ENCODE results near the gene TFF2.

The TFF2 gene, protein sequence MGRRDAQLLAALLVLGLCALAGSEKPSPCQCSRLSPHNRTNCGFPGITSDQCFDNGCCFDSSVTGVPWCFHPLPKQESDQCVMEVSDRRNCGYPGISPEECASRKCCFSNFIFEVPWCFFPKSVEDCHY

DNA sequence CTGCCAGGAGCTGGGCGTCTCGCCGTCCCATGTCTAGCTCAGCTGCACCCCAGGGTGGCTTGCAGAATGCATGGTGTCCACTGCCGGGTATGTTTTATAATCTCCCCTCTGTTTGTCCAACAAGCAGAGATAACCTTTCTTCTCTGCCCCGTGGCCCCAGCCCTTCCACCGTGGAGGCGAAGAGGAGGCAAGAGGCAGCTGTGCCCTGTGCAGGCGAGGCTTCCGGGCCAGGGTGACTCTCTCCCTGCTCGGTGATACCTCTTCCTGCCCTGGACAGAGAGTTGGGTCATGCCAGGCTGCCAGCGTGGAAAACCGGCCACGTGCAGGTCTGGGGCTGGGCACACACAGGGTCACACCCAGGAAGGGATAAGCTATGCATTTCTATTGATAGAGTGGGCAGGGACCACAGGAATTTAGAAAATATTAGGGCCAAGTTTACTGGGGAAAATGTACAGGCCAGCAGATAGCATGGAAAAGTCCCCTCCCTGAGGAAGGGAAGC lies at the start of gene TFF2:
TSS of gene TFF2 (minus strand) at position 68 of the 500 bp plus-strand sequence. CDS start at position 31, 37 bp downstream.
- DNase-seq = no peak

DNA sequence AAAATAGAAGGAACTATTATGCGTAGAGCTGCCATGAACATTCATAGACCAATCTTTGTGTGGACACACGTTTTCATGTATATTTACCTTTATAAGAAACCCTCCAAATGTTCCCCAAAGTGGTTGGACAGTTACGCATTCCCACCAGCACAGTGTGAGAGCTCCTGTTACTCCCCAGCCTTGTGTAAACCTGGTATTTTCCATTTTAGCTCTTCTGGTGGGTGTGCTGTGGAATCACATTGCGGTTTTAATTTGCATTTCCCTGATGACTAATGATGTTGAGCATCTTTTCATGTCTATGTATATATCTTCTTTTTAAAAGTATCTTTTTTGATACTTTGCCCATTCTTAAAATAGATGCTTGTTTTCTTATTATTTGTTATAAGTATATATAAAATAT lies 49.7 kb upstream of the TFF2 start:
- DNase-seq = no peak

DNA sequence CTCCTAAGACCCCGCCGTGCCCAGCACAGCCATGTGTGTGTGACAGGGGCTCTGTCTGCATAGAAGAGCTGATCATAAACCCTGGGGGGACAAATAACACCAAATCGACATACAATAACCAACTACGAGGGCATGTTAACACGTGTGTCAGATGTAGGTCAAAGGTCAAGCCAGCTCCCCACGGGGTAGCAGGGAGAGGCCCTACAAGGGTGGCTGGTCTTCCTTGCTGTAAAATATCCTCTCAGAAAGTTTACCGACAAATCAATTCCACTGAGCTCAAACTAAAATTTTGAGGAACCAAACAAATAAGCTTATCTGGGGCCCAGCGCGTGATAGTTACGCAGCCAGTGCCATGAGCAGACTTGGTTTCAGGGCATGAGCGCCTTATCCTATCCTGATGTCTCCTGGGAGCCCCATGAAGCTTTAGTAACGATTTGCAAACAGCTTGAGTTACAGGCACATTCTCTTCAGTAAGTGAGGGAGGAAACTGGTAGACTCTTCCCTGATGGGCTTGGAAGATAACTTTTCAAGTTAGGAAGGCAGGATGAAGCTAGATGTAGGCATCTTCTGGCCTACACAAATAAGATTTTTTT lies 47.7 kb upstream of the TFF2 start:
- DNase-seq = no peak

DNA sequence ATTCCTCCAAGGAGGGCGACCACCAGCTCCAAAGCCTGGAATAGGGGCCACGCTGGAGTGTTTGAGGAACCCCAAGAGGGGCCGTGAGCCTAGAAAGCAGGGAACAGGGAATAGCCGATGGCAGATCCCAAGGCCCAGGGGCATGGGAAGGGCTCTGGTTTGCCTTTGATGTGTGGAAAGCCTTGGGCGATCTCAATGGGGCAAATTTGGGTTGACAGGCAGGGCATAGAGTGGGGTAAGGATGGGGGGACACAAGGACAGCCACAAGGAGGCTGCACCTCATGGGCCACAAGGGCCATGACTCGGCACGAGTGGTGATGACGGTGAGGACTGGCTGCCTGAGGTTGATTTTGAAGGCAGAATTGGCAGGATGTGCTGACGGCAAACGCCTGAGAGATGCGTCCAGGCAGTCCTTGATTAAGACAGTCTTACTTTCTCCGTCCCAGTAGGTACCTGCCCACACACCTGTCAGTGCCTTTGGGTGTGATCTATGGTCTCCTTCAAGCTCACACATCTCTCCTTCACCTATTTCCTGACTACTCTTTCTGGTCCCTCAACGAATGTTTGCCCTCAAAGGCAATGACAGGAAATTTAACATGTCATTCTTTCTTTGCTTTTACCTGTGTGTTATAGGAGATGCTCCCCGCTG lies 47.1 kb upstream of the TFF2 start:
- no peak for DNase-seq

DNA sequence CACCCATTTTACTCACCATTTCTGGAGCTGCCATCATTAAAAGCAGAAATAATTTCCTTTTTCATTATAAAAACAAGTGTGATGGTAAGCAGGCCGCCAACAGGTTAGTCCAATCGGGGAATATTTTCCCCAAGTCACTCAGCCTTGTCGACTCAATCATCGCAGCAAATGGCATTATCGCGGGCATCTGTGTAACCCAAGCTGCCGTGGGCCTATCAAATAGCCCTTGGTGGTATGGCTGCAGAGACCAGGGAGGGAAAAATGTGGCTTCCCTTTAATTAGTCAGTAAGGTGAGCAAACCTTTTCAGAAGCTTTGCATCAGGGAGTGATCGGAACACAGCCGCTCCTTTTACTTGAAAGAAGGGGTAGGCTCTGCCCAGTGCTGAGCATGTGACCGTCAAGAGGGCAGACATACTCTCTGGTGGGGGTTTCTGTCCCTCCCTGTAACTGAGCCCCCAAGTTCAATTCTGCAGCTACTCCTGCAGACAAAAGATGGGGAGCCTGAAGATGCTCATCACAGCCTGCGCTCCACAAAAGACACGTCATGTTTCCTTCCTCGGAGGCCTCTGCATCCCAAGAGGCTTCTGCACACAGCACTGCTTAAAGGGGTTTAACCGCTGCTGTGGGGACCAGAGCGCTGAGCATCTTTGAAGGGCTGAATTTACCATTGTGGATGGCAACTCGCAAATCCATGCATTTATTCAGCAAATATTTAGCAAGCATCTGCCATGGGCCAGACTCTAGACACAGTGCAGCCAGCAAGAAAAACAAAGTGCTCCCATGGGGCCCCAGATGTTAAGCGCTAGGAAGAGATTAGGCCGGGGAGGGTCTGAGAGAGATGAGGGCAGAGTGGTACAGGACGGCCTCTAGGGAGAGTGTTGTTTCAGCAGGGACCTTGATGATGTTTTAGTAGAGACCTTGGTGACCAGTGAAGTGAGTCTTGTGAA lies 46.3 kb upstream of the TFF2 start:
- peak; percentile 5 for DNase-seq

DNA sequence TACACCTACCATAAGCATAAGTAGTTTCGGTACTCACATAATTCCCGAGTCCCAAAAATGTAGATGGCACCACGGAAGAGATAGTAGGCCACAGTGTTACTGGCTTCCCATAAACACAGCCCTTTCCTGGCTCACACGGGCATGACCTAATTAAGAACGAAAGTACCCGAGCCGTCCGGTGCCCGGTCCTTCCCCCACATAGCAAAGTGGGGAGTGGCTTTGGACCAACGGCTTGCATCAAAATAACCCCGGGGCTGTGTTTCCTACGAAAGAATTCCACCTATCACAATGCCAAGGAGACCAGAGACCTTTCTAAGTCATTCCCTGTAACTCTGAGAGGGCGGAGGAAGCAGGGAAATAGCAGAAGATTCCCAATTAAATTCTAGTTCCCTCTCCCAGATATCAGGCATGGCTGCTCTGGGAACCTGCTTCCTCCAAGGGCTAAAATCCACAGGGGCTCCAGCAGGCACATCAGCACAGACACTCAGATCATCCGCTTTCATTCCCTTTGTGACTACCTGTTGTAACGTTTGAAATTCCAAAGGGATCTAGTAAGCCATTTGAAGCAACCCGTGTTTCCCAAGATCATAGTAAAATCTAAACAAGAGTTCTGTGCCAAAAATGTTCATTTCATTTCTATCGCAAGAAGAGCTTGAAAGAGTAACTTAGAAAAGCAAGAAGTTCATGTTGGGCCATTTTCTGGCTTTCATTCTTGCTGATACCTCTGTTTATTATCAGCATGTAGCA lies 45.3 kb upstream of the TFF2 start, which contains the start of gene TMPRSS3:
TSS of gene TMPRSS3 (minus strand) at position 148 of the 747 bp plus-strand sequence. CDS start 635 bp downstream, outside the sequence.
- no peak for DNase-seq

DNA sequence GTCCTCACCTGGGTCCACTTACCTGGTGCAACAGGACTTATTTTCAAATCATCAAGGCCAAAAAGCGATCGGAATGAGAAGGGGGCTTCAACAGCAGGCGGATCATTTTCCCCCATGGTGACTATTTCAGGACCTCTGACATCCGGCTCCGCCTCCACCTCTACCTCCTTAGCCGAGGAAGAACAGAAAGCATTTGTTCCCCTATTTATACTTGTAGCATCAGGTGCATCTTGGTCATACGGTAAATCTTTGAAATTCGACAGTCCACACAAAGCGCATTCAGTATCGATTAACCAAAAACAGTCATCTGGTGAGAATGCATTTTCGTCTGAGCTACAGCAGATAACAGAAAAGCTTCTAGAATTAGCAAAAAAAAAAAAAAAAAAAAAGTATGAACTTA lies 44.5 kb upstream of the TFF2 start:
- no peak for DNase-seq

DNA sequence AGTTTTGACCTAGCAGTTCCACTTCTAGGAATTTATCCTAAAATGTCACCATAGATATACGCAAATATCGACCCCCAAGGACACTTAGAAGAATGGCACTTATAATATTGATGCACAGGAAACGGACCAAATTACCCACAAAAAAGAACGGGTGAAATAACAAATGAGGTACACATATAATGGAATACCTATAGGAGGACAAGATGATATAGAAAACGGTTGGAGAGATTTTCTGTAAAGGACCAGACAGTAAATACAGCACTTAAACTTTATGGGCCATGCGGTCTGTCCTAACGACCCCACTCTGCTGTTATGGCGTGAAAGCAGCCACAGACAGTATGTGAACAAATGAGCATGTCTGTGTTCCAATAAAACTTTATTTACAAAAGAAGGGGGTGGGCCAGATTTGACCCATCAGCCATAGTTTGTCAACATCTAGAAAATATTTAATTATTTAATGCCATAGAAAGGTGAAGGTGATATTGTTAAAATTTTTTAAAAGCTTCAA lies 42.7 kb upstream of the TFF2 start:
- no peak for DNase-seq

DNA sequence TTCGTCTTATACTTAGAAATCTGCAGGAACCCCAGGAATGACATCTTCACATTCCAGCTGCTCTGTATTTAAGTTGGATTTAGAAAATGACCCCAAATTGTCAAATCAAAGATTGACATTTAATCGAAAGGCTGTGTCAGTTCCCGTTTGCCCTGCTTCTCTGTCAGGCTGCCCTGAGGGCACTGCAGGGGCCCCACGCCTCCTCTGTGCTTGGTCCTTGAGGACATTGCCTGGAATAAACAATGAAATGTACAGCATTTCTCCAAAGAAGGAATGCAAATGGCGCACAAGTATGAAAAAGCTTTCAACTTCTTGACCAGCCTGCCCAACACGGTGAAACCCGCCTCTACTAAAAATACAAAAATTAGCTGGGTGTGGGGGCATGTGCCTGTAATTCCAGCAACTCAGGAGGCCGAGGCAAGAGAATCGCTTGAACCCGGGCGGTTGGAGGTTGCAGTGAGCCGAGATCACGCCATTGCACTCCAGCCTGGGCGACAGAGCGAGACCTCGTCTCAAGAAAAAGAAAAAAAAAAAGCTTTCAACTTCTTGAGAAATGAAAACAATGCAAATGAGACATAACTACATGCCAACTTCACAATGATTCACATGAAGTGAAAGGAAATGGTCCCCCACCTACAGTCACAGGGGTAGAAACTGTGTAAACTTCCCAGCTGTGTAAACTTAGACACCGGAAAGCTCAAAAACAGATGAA lies 42.1 kb upstream of the TFF2 start:
- DNase-seq = no peak

DNA sequence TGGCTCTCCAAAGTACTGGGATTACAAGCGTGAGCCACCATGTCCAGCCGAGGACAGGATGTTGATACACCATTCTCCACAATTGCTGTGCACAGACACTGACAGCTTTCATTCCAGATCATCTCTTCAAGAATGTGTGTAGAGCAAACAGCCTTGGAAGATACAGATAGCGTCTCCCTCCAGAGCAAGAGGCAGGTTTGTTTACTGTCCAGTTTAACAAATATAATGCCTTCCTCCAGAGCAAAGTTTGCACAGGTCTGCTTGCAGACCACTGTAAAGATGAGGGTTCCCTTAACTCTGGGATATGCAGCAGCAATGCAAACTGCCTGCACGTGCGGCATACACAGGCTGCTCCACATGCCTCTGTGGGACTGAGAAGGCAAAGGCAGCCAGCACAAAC lies 40.5 kb upstream of the TFF2 start:
- DNase-seq = no peak

DNA sequence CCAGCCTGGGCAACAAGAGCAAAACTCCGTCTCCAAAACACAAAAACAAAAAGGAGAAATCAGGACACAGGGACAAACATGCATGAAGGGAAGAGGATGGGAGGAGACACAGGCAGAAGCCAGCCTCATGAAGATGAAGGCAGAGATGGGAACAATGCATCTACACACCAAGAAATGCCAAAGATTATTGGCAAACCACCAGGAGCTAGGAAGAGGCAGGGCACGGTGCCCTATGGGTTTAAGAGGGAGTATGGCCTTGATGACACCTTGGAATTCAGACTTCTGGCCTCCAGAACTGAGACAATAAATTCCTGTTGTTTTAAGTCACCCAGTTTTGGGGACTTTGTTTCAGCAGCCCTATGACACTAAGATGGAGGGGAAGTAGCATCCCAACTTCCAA lies 39.9 kb upstream of the TFF2 start:
- no peak for DNase-seq

DNA sequence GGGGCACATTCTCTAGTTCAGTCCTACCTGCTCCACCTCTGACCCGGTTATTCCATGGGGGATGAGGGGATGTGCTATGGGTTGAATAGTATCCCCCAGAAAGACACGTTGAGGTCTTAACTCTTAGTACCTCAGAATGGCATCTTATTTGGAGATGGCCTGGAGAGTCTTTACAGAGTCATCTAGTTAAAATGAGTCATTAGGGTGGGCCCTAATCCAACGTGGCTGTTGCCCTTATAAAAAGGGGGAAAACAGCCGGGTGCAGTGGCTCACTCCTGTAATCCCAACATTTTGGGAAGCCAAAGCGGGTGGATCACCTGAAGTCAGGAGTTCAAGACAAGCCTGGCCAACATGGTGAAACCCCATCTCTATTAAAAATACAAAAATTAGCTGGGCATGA lies 39.4 kb upstream of the TFF2 start:
- DNase-seq = no peak

DNA sequence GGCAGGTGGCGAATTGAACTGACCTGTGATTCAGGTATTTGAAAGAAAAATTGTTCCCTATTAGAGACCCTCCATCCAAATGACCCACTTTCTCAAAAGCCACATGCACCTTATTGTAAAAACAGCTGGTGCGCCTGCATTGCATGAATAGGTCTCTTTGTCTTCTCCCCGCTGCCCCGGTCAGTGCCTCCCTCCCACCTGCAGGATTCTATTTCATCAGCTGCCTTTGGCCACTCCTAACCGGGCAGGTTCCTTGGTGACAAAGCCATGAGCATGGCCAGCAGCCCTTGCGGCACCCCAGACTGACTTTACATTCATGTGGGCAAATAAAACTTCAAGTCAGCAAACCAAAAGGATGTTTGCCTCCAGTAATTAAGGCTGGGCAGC lies 38.6 kb upstream of the TFF2 start:
- DNase-seq = no peak

DNA sequence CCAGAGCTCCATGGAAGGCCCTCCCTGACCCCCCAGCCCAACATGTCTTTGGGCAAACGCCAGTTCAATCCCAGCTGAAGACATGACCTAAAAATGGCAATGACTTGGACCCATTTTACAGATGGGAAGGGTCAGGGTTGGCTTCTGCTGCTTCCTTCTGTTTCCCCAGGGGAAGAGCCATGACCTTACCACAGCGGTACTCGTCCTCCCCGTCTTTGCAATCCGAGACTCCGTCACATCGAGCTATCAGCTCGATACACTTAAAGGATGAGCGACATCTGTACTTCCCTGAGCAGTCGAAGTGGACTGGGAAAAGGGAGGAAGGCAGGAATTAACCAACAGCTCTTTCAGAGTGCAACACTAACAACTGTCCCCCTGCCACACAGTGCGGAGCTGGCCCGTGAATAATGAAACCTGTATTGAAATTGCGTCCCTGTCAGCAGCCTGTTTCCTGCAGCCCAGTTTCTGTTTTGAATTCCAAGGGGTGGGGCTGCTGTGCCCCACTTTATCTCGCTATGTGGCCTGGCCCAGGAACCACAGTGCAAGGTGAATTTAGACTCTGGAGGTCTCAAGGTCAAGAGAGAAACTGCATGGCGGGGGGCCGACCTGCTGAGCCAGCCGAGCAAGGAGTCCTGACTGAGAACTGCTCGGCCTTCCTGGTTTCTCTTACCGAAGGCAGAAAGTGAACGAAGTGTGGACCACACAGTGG lies 38.1 kb upstream of the TFF2 start:
- DNase-seq = no peak

DNA sequence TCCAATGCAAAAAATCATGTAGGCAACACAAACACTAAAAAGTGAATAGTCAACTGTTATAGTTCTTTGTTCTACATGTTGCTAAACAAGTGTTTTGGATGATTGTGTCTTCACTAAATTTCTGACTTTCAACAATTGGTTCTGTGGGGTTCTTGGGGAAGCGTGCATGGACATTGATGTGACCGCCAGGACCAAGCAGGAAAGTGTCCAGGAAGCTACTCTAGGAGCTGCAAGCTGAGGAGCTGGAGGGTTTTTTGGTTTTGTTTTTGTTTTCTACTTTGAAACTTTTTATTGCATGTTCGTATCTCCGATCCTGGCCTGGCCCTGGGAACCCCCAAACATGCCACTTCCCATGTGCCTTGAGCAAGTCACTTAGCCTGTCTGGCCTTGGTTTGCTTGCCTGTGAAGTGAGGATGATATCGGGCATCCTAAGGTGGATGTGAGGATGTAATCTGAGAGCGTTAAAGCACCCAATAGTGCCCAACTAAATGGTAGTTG lies 37.1 kb upstream of the TFF2 start:
- no peak for DNase-seq

DNA sequence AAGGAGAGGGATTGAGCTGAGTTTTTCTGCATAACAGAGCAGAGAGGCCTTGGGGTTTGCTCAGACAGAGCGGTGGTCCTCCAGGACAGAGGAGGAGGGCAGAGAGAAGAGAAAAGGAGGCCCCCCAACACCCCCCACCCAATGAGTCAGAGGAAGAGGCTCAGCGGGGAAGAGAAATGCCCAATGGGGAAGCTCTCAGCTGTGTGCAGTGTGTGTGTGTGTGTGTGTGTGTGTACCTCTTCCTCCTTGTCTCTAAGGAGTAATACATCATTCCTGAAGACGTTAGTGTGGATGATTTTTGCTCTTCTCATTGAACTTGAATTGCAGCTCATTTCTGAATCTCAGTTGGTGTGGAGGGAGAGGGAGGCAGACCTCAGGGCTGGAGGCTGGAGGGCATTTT lies 36.4 kb upstream of the TFF2 start:
- no peak for DNase-seq

DNA sequence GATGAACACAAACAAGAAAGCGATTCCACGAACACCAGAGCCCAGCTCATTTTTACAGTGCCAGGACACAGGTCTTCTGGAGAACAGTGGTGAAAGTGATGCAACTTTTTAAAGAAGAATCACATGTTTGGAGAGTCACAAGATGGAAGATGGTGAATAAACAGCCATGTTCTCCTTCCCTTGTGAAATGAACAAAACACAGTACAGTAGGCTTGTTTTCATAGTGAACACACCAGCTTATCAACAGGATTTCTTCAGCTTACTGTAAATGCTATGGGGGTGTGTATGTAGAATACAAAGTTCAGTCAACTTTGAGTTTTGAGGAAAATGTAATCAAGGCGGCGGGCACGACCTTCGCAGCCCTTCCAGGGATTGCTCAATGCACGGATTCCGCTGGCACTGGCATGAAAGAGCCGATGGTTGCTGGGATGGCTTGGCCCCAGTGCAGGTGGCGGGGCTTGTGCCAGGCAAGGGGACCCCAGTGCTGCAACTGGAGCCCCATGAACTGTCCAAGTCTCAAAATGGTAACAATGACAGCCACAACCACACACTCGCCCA lies 35.3 kb upstream of the TFF2 start:
- DNase-seq = no peak

DNA sequence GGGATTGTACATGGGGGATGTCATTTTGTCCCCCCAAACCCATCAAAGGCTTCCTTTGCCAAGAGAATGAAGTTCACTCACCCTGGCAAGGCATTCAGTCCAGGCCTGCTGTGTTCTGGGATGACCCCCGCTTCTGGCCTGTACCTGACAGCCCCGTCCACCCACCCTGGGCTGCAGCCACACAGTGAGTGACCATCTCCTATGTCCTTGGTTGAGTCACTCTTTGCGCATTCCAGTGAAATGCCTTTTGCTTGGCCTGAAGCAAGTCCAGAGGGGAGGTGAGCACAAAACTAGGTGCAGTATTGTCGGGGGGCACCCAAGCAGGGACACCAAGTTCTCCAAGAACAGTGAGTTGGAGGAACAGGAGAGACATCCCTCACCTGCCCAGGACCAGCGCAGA lies 34.8 kb upstream of the TFF2 start:
- no peak for DNase-seq

DNA sequence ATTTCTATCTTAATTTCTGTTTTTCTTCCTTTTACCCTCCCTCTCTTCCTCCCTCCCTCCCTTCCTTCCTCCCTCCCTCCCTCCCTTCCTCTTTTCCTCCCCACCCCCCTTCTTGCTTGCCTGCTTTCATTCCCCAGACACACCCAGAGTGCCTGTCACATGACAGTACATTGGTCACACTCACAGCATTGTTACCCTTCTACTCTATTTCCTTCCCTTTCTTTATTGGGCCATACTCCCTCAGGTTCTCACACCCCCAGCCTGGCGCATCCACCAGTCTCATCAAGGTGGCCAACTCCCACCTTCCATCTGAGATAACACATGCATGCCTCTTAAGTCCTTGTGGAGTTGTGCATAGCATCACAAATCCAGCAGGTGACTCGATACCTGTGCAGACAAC lies 34.2 kb upstream of the TFF2 start:
- DNase-seq = no peak

DNA sequence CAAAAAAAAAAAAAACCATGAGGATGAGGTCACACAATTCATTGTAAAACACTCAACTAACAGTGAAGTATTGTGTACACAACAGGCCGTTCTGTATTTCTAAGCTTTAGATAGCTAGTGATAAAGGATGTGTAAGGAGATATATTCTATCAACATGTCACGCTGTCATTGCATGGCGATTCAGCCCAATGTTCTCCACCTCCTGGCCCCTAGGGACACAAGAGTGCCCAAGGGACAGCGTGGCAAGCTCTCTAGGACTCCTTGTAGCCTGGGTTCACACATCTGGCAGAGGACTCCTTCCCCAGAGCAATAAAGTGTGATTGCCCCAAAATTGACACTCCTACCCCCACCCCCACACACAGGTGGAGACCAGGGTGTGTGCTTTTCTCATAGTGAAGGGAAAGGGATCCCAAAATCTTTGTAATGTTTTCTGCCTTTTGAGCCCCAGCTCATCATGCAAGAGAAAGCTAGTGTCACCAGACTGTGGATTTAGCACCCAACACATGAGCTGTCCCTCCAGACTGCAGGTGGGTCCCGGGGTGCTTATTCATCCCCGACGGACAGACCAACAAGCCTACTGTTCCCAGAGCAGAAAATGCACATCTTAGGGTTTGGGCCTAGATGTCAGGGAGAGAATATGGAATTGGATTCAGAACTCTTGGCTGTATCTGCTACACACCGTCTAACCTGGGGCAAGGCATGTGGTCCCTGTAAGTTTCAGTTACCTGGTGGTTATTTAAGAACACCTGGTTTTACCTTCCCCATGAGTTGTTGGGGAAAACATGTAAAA lies 33.6 kb upstream of the TFF2 start:
- no peak for DNase-seq

All from NCI-H1694 treated with DMSO at 0.1 percent for 48 hours (cell line).